GM18519 (cell line): ENCODE results near the gene SAMD4B.

Source experiments
- ATAC-seq: cut with Tn5 transposase; IDR thresholded peaks from one replicate; pipeline ENCODE4 v1.9.1; 2021; ENCODE audit warnings: mild to moderate bottlenecking, moderate library complexity; ENCODE audit not compliant: unreplicated experiment, low FRiP score

Gene SAMD4B

GRCh38 chr19:39420769-39421168, 78.5 kb downstream of the SAMD4B start:
- no peak for ATAC-seq

GRCh38 chr19:39422020-39422419, 79.8 kb downstream of the SAMD4B start:
- ATAC-seq: no peak

- no peak for ATAC-seq
These were observed 81.3 kb downstream of the SAMD4B start for GRCh38 chr19:39423258-39424086.

- ATAC-seq: no peak
These were observed 82.7 kb downstream of the SAMD4B start for GRCh38 chr19:39424934-39425333.

GRCh38 chr19:39425744-39426143, 83.5 kb downstream of the SAMD4B start:
- ATAC-seq: no peak

- ATAC-seq: no peak
These were observed 83.9 kb downstream of the SAMD4B start for GRCh38 chr19:39426170-39426569.

GRCh38 chr19:39427707-39428106, 85.5 kb downstream of the SAMD4B start:
- ATAC-seq: no peak

GRCh38 chr19:39428283-39429112, 86.3 kb downstream of the SAMD4B start:
- ATAC-seq: no peak

- ATAC-seq: no peak
These were observed 88.7 kb downstream of the SAMD4B start for GRCh38 chr19:39430675-39431593.

GRCh38 chr19:39432677-39433025, 90.4 kb downstream of the SAMD4B start:
- ATAC-seq: no peak

GRCh38 chr19:39433480-39434079, 91.4 kb downstream of the SAMD4B start:
- ATAC-seq: no peak

GRCh38 chr19:39434123-39435076, 92.2 kb downstream of the SAMD4B start:
- ATAC-seq: no peak
